HL-60/S4 treated with retinoic acid at 250 ng/mL for 4 days and 3 days (cell line): Measurements from ENCODE around the gene STOX1.
"Not testable (repeated sequence)": the region's sequence is repeated elsewhere in the genome, so short reads cannot be mapped to it uniquely, and the experiment has no call there.

Experiments
- in situ Hi-C: fragments of 300-500 bp; cut with MboI; formaldehyde crosslinking; loops from 2 replicates; pipeline ENCODE4 v1.7.0; 2022; ENCODE audit warnings: low sequenced_read_pairs

Gene STOX1

DNA sequence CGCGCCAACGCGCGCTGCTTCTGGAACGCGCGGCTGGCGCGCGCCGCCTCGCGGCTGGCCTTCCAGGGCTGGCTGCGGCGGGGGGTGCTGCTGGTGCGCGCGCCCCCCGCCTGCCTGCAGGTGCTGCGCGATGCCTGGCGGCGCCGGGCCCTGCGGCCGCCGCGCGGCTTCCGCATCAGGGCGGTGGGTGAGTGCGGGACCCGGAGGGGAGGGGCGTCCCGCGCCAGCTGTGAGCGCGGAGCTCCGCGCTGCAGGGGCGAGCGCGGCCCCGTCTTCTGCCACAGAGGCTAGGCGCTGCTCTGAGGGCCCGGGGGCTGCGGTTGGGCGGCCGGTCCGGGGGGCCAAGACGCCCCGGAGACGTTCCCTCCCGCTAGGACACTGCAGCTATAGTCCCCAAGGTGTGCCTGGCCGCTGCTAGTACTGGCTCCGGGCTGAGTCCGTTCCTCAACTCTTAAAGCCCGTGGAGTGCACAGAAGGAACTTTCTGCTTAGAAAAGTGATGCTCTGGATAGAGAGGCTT is 811 bp downstream of the STOX1 start:
- in situ Hi-C loops: not testable (repeated sequence)

DNA sequence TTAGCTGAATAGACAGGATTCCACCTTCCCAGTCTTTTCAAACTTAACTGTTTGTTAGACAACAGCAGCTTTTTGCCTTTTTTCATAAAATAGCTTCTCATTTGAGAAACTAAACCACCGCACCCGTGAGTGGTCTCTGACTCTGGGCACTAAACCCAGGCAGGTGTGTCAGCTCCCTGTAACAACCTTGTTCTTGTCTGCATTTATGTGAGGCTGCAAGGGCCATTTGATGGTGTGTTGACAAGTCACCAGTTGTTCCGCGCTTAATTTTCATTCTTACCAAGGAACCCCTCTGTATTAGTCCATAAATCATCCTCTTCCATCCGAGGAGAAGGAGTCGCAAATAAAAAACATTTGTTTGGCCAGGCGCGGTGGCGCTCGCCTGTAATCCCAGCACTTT is 1.5 kb downstream of the STOX1 start:
- in situ Hi-C loops: no loop called here

DNA sequence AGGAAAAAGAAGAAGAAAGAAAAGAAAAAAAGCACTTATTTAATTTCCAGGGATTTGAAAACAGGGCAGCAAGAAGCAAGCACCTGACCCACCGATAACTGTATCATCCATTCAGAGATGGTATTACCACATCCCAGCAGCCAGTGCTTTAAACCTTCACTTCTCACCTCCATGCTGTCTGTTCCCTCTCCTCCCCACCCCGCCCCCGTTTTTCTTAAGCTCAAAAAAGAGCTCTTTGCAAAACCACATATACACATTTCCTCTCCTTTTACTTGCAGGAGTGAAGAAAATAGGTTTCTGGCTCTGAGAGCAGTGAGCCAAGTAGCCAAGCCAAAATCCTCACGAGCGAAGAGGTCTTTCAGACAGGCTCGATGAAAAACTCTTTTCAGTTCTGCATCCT is 2.2 kb downstream of the STOX1 start:
- in situ Hi-C loops: no loop called here

DNA sequence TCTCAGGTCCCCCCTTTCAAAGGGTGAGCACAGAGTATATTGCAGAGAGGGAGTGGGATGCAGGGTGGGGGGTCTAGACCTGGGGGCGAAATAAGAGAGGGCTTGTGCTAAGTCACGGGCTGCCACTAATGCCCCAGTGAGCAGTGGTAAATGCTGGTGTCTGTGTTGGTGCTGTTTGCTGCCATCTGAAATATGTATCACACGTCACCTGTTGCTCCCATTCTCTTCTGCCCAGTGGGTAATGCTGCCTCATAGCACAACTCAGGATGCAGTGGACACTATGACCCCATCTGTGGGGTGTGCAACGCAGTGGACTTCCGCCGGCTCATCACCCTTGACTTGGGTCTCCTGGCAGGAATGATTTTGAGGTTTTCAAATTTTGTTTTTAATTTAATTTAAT is 2.6 kb downstream of the STOX1 start:
- in situ Hi-C loops: no loop called here

DNA sequence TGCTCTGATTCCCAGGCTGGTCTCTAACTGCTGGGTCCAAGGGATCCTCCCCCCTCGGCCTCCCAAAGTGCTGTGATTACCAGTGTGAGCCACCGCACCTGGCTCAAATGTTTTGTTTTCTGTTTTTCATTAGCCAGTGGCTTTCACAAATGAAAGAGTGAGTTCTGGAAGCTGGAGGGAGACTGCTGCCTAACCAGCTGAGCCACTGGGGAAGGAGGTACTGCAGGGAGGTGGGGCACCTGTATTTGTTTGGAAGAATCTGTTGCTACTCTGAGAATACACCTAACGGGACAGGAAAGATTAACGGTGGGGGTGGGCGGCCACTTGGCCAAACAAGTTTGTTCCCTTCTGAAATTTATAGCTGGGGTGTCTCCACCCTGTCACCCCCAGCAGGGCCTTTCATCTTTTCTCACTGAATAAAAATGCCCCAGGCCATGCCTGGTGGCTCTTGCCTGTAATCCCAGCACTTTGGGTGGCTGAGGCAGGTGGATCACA is 4.7 kb downstream of the STOX1 start:
- in situ Hi-C loops: no loop called here

DNA sequence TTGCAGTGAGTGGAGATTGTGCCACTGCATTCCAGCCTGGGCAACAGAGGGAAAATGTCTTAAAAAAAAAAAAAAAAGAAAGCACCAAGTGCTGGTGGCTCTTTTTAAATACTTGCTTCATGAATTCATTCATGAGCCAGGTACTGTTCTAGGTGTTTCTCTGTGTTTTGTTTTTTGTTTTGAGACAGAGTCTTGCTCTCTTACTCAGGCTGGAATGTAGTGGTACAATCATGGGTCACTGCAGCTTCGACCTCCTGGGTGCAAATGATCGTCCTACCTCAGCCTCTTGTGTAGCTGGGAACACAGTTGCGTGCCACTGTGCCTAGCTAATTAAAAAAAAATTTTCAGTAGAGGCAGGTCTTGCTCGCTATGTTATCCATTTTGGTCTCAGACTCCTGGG is 5.3 kb downstream of the STOX1 start:
- in situ Hi-C loops: no loop called here

DNA sequence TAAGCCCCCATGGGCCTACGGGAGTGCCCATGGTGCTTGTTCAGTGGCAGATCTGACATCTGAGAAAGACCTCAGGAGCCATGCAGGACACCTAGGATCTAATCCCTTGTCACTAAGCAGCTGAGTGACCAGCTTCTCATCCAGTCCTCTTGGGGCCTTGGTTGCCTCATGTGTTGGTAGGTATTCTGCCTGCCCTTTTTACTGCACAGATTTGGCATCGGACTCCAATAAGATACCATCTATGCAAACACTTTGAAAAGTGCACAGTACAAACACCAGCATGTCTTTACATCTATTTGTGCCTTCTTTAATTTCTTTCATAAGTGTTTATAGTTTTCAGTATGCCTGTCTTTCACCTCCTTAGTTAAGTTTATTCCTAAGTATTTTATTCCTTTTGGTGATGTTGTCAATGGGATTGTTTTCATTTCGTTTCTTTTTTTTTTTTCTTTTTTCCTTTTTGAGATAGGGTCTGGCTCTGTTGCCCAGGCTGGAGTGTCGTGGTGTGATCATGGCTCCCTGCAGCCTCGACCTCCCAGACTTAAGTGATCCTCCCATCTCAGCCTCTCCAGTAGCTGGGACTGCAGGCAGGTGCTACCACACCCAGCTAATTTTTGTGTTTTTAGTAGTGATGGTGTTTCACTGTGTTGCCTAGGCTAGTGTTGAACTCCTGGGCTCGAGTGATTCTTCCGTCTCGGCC is 10.4 kb downstream of the STOX1 start:
- in situ Hi-C loops: no loop called here

DNA sequence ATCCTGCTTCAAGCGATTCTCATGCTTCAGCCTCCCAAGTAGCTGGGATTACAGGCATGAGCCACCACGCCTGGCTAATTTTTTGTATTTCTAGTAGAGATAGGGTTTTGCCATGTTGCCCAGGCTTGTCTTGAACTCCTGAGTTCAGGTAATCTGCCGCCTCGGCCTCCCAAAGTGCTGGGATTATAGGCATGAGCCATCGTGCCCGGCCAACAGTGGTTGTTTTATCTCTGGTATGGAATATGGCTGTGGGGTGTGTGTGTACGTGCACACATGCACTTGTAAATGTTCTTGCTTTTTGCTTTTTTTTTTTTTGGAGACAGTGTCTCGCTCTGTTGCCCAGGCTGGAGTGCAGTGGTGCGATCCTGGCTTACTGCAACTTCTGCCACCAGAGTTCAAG is 13.3 kb downstream of the STOX1 start:
- in situ Hi-C loops: not testable (repeated sequence)

DNA sequence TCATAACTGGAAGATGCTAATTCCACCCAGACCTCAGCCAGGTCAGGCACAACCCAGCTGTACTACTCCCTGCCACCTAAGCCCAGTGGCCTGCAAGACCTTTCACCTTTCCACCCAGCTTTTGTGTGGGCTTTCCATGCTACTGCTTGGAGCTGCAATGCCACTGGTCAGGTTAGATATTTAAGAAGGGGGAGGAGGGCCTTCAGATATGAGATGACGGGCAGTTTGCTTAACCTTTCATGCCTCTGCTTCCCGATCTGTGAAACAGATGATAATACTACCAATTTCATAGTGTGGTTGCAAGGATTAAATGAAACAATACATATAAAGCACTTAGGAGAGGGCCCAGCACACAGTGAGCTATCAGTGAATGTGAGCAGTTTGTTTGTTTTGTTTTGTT is 20.9 kb downstream of the STOX1 start:
- in situ Hi-C loops: no loop called here

DNA sequence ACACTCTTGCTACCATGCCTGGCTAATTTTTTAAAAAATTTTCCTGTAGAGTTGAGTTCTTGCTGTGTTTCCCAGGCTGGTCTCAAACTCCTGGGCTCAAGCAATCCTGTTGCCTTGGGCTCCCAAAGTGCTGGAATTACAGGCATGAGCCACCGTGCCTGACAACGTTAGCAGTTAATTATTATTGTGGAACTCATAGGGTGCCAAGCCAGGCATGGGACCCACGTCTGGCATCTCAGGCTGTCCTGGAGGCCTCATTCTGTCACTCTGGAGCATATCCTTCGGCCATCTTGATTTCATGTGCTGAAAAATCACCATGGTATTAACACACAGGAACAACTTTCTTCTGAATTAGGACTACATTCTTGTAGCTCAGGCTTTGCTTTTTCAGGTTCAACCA is 21.5 kb downstream of the STOX1 start:
- in situ Hi-C loops: no loop called here

DNA sequence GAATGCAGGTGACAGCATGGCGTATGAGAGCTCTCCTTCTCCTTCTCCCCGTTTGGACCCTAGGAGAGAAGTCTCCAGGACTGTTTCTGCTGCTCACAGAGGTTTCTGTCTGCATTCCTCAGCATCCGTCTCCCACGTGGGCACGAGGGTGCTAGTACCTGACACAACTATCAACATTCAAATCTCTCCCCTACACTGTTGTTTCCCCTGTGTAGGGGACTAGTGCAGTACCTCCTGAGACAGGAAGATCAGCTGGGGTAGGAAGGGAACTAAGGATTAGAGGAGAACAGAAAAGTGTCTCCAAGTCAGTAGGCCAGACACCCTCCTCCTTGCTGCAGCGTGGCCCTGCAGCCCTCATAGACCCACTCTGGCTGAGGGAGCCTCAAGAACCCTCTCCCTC is 29.0 kb downstream of the STOX1 start:
- in situ Hi-C loops: no loop called here

DNA sequence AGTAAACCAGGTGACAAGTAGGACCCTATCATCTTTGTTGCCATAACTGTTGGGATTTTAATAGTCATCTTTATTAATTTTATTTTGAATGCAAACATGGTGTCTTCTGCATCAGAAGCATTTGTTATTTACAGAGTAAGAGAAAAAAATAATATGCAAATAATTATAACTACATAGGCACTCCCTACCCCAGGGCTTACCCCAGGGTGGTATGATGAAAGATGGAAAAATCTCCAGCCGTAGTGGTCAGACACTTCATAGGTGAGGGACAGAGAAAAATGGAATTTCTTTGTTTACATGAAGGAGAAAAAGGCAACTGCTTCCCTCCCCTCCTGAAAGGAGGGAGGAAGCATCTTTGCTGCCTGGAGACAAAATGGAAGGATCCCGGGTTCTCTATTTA is 29.7 kb downstream of the STOX1 start:
- in situ Hi-C loops: no loop called here

DNA sequence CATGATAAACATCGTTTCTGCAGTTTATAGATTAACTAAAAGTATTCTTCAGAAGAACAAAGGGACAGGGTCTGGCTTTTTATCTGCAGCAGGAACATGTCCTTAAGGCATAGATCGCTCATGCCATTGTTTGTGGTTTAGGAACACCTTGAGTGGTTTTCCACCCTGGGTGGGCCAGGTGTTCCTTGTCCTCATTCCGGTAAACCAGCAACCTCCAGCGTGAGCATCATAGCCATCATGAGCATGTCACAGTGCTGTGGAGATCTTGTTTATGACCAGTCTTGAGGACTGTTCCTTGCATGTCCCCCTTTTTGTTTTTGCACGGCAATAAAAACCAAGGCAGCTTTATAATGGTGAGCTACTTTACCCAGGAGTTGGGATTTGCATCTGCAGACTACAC is 33.9 kb downstream of the STOX1 start:
- in situ Hi-C loops: no loop called here

DNA sequence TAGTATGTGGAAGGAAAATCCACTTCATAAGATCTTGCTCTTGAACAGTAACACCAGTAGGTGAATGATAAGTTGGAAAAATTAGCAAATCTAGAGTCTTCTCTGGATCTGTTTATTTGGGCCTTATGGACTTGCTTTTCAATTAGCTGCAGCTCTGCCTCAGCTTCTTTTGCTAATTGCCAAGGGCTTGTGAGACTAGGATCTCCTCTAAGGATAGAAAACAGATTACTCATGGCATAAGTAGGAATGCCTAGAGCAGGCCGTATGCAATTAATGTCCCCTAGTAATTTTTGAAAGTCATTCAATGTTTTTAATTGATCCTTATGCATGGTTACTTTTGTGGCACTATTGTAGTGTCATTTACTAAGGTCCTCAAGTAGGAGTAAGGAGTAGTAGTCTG is 37.3 kb downstream of the STOX1 start:
- in situ Hi-C loops: no loop called here

DNA sequence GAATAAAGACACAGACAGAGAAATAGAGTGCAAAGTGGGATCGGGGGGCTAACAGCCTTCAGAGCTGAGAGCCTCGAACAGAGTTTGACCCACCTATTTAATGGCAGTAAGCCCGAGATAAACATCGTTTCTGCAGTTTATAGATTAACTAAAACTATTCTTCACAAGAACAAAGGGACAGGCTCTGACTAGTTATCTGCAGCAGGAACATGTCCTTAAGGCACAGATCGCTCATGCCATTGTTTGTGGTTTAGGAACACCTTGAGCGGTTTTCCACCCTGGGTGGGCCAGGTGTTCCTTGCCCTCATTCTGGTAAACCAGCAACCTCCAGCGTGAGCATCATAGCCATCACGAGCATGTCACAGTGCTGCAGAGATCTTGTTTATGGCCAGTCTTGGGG is 40.8 kb downstream of the STOX1 start:
- in situ Hi-C loops: not testable (repeated sequence)

DNA sequence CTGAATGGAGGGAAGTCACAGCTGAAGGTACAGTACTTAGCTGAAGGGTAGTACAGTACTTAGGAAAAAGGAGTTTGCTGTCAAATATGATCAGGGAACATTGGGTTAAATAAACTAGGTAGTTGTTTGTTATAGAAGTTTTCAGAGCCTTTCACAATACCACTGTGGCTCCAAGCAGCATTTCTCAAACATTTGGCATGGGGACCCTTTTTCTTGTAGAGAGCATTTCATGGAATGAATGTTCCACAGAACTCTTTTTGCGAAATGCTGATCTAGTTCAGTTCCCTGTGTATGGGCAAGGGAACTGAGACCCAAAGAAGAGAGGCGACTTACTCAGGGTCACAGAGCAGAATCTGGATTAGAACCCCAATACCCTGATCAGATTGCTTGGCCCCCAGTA is 42.3 kb downstream of the STOX1 start:
- in situ Hi-C loops: no loop called here

DNA sequence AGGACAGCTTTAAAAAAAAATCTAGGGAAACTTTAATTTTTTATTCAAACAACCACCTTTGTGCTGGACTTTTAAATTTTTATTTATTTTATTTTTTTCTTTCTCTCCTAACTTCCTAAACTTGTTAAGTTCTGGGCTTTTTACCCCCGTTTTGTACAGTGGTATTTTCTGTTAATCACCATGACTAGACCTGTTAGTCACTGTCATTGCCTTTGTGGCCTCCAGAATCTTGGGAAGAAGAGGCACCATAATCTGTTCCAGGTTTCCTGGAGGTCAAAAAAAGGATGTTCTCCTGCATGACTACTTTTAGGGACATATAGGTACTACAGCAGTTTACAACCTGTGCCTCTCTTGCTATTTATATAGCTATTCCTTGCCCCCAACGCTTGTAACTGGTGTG is 42.7 kb downstream of the STOX1 start:
- in situ Hi-C loops: no loop called here

DNA sequence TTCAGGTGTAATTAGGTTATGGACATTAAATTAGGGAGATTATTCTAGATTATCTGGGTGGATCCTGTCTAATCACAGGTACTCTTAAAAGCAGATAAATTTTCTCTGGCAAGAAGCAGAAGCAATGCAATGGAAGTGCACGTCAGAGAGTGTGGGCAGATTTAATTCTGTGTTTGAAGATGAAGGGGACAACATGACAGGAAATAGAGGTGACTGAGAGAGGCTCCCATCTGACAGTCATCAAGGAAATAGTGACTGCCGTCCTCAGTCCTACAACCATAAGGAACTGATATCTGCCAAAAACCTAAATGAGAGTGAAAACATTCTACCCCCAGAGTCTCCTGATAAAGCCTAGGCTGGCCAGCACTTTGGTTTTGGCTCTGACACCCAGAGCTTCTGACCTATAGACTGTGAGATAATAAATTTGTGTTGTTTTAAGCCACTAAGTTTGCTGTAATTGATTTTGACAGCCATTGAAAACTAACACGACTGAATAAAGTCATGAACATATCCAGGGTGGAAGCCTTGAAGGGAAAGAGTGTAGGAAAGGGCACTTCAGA is 43.3 kb downstream of the STOX1 start:
- in situ Hi-C loops: no loop called here

DNA sequence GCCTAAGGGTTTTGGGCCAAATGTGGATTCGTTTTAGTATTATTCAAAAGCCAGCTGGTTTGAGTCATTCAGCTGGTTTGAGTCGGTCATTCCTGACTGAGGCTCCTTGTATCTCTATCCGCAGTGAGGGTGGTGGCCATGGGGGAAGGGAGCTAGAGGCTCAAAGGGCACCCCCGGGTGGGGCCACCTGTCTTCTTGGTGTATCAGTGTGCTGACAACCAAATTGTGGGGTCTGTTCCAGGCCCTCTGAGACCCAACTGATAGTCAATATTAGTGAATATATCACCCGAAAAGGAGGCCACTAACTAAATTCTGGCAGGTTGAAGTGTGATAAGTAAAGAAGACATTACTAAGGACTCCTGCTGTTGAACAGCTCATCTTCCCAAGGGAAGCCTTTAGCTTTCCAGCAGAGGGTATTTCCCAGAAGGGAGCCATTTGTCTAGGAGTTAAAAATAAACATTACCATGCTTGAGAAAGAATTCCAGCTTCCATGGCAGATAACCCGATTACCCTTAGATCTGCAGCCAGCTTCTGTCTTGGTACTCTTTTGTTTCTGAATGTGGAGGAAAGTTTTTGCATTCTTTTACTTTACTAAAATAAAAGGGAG is 43.9 kb downstream of the STOX1 start:
- in situ Hi-C loops: no loop called here

DNA sequence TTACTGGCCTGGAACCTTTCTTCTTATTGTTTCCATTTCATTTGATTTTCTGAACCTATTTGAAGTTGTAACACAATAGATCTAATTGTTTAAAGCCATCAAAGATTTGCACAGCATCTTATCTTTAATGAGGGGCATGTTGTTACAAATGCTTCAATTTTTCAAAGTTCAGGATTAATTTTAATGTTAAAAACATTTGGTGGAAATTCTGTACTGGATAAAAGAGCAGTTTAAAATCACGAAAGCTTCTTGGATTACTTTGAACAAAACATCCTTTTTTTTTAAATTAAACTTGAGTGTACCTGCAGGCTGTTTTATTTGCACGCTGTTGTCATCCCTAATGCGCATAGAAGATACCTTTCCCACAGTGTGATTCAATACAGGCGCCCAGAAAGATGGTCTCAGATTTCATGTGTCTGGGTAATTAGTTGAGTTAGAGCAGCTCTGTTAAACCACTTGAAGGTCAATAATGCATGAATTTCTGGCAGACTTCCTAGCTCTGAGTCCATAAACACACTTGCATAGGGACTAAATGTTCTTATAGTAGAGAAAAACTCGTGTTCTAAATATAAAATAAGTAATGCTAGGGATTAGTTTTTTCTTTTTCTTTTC is 44.5 kb downstream of the STOX1 start:
- in situ Hi-C loops: no loop called here

DNA sequence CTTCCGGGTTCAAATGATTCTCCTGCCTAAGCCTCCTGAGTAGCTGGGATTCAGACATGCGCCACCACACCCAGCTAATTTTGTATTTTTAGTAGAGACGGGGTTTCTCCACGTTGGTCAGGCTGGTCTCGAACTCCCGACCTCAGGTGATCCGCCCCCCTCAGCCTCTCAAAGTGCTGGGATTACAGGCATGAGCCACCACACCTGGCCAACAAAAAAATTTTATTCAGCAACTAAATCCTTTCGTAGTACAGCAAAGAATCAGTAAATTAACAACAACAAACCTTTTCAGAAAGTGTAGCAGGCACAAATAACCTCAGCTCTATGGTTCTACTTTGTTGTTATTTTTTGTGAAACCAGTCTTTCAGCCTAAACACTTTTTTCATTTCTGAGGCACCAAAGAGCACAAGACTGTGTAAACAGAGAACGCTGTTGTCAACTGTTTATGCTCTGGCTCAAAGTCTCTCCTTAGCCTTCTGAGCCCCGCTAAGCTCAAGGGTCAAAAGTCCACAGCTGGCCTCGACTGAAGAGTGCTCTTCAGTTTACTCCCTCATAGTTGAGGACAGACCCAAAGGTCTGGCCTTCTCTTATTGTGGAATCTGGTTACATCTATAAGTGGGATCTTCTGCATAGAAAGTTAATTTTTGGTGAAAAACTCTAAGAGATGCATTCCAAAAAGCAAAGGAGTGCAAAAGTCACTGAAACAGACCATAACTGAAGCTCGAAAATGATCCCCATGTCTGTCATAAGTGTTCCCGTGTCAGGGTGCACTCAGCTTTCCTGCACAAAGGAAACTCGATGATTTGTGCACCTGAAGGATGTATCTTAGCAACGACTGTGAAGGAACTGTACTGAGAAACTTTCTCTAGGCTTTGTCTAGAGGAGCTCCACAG is 49.2 kb downstream of the STOX1 start:
- in situ Hi-C loops: no loop called here
